ENCODE results near the gene SSR3.
"Not testable (repeated sequence)": the region's sequence is repeated elsewhere in the genome, so short reads cannot be mapped to it uniquely, and the experiment has no call there.

The SSR3 gene

DNA sequence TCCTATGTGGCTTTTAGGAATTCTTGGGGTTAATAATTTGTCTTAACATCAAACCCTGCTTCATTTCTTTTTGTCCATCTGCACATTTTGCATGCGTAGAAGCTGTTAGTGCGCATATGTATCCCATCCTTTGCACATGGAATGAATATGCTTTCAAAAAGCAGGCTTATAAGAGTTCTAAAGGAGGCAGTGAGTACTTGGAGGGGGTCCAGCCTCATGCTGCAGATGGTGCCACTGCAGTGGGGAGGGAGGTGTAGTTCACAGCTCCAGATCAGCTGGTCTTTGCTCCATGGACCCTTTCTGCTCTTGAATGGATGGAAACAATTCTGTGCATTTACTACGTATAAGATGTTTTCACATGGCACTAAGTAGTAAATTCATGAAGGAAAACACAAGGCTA lies 20.7 kb upstream of the SSR3 start:
- DNase-seq (ENCODE audit: low read depth) = no peak

DNA sequence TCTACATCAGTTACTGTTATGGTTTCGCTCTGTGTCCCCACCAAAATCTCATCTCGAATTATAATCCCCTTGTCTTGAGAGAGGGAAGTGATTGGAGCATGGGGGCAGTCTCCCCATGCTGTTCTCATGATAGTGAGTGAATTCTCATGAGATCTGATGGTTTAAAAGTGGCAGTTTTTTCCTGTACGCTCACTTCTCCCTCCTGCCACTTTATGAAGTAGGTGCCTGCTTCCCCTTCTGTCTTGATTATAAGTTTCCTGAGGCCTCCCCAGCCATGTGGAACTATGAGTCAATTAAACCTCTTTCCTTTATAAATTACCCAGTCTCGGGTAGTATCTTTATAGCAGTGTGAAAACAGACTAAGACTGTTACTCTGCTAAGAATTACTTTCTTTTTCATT lies 15.0 kb upstream of the SSR3 start:
- DNase-seq (ENCODE audit: low read depth) = not testable (repeated sequence)

DNA sequence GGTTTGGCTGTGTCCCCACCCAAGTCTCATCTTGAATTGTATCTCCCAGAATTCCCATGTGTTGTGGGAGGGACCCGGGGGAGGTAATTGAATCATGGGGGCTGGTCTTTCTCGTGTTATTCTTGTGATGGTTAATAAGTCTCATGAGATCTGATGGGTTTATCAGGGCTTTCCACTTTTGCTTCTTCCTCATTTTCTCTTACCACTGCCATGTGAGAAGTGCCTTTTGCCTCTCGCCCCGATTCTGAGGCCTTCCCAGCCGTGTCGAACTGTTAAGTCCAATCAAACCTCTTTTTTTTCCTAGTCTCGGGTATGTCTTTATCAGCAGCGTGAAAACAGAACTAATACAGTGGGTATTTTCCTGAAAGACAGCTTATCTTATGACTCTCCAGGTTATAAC lies 14.1 kb upstream of the SSR3 start:
- not testable (repeated sequence) for DNase-seq (ENCODE audit: low read depth)

DNA sequence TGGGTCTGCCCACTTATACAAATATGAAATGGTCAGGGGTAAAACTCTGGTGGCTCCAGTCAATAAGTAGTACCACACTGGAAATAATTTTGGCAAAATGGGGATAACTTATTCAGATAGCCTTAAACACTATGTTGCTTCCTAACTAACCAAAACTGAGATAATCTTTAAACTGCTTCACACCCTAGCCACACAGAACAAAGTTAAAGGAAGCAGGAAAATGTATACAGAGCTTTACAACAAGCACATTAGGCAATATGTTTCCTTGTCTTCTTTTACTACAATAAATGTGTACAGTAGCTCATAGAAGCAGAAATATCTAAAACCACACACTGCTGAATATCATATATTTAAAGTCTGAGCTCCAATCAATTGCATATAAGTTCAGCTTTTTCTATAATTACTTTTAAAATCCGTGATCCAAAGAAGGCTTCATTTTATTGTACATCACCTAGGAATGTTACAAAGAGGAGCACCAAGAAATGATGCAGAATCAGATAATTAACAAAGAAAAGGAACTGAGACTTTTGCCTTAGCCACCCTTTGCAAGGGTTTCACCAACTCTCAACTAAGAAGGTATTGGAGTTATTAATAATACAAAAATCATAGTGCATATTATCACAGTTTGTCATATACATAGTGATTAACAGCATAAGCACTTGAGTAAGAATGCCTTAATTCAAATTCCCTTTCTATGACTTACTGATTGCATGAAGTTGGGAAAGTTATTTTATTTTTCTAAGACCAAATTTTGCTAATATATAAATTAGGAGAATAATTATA lies 9.2 kb upstream of the SSR3 start:
- no peak for DNase-seq (ENCODE audit: low read depth)

DNA sequence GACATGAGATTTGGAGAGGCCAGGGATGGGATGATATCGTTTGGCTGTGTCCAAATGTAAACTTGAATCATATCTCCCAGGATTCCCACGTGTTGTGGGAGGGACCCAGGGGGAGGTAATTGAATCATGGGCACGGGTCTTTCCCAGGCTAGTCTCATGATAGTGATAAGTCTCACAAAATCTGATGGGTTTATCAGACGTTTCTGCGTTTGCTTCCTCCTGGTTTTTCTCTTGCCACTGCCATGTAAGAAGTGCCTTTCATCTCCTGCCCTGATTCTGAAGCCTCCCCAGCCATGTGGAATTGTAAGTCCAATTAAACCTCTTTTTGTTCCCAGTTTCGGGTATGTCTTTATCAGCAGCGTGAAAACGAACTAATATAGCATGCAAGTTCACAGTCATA lies 7.6 kb upstream of the SSR3 start:
- DNase-seq (ENCODE audit: low read depth) = not testable (repeated sequence)

DNA sequence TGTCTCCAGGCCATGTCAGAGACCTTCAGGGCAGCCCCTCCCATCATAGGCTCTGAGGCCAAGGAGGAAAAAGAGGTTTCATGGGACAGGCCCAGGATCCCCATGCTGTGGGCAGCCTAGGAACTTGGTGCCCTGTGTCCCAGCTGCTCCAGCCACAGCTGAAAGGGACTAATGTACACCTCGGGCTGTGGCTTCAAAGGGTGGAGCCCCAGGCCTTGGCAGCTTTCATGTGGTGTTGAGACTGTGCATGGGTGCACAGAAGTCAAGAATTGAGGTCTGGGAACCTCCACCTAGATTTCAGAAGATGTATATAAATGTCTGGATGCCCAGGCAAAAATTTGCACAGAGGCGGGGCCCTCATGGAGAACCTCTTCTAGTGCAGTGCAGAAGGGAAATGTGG lies 6.6 kb upstream of the SSR3 start:
- DNase-seq (ENCODE audit: low read depth) = no peak

DNA sequence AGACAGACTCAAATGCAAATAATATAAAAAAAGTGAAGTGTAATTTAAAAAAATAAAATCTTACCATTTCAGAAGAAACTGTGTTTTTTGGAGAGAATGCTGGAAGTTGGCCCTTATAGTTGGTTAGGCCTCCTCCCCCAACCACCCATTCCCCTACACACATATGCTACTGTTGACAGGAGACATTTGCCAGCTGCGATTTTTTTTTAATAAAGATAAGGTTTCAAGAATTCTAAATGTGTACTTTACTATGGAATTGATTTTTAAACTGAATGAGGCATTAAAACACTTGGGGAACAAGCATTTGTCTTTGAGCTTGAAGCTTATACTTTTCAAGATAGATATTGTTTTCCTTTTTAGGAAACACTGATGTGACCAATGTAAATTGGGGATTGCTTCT lies 4.4 kb upstream of the SSR3 start:
- DNase-seq (ENCODE audit: low read depth) = no peak

DNA sequence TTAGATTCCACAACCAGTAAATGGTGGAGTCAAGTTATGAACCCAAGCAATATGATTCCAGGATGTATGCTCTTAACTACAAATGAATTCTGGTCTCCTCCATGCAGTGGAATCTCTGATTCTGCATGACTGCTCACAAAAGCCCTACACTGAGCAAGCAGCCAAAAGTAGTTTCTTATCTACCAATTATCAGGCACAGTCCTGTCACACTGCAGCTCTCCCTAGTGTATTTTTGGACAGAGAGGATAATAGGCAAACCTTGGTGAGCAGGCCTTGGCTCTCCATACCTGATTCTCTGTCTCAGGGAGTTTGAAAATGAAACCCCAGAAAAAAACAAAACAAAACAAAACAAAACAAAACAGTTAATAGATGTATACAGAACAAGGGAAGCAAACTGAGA lies 3.5 kb upstream of the SSR3 start:
- DNase-seq (ENCODE audit: low read depth) = no peak

DNA sequence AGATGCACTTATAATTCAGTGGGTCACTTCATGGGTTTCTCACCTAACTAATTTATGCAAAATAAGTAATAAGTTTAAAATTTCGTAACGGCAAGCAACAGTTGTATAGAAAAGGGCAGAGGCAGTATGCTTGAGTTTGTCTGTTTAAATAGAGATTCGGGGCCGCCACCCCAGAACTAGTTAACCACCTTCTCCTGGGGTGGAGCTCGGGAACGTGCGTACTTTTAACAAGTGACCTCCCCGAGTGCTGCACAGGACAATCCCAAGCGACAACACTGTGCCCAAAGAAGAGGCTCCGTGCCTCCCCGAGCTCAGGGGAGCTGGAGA lies 439 bp downstream of the SSR3 start:
- no peak for DNase-seq (ENCODE audit: low read depth)

DNA sequence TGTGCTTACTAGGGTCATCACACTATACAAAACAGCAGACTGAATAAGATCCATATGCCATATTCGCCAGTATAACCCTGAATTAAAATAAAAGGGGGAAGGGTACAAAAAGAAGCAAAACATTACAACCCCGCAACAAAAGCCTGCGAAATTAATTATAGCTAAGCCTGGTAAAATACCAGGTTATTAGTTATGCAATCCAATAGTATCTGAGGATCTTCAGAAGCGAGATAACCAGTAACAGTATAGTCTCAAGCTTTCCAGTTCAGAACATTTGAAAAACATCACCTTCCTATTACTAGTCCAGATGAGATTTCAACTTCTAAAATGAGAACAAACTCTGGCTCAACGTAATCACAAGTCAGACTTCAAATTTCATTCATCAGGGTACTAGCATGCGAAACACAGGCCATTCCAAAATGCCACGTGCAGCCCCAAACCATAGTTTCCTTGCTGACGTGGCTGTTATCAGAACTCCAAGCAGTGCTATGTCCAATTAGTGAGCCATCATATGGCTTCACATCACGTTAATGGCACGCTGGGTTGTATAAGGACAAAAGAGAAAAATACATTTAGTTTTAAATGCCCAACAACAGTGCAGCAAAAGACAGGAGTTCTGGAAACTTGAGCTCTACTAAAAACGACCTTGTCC lies 1.1 kb downstream of the SSR3 start:
- peak; percentile 32 for DNase-seq (ENCODE audit: low read depth)

DNA sequence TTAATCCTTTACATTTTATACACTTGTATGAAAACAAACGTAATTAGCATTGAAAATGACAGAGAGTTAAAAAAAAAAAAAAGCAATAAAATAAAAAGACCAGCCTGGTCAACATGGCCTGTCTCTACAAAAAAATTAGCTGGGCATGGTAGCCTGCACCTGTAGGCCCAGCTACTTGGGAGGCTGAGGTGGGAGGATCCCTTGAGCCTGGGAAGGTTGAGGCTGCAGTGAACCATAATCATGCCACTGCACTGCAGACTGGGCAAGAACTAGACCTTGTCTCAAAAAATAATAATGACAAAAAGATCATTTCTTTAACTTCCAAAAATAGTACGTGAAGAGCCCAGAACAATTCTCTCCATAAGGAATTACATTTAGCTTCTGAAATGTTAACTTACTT lies 1.9 kb downstream of the SSR3 start:
- no peak for DNase-seq (ENCODE audit: low read depth)

DNA sequence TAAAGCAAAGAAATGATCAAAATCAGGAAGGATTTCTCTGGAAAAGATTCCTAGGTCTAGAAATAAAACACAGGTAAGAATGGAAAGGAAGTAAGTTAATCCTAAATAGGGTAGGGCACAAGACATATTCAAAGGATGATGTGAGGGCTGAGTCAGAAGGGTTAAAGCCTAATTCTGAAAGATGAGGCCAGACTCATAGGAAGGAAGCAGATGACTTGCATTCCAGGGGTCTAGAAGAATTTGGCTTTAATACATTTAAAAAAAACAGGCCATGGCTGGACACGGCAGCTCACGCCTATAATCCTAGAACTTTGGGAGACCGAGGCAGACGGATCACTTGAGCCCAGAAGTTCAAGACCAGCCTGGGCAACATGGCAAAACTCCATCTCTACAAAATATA lies 3.2 kb downstream of the SSR3 start:
- DNase-seq (ENCODE audit: low read depth) = peak; percentile 79

DNA sequence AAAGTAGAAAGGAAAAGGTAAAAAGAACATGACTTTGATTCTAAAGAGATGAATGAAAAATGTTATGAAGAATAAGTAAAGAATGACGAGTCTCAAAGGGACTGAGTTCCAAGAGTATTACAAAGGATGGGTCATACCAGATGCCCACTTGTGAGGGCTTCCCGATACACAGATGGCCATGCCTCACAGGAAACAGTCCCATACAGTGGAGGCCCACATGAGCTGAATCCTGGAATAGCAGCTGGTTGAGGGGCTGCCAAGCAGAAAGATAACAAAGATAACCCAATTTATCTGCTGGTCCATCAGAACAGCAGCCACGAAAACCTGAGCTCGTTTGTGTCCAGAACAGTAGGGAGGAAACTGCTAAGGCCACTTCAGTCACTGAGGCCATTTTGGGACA lies 3.7 kb downstream of the SSR3 start:
- peak; percentile 20 for DNase-seq (ENCODE audit: low read depth)

DNA sequence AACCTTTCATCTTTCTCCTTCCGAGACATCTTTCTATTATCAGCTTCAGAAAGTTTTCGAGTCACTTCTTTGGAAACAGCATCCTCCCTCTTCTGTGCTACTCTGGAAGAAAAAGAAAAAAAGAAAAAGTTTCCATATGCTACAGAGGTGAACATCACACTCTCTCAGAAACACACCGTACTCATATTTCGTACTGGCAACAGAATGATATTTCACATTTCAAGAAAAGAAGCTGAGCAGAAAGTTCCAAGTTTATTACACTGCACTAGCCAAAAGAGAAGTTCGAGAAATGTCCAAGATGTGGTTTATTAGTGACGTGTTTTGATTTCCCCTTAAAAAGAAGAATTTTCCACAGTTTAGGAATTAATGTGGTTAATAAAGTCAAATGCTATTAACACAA lies 6.0 kb downstream of the SSR3 start:
- DNase-seq (ENCODE audit: low read depth) = no peak

DNA sequence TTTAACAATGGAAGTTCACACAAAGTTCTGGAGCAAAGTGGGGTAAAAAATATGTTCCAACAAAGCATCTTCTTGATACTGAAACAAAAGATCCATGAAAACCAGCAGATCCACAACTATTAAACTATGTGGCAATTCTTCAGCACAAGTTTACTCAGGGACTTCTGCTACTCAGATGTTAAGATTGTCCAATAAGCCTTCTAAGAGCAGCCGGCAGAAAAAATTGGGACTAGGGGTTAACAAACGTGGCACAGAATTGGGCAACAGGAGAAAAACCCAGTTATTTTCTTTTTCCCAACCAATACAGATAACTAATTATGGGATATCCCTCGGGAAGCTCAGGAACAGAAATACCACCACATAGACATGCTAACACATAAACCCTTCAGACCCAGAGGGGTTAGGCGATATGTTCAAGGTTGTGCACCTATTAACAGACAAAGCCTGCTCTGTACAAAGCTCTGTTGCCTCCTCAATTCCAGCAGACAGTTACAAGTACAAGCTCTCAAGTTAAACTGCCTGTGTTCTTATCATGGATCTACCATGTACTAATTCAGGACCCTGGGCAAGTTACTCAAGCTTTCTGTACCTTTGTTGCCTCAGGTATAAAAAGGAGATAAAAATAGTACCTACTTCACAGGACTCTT lies 6.8 kb downstream of the SSR3 start:
- no peak for DNase-seq (ENCODE audit: low read depth)

DNA sequence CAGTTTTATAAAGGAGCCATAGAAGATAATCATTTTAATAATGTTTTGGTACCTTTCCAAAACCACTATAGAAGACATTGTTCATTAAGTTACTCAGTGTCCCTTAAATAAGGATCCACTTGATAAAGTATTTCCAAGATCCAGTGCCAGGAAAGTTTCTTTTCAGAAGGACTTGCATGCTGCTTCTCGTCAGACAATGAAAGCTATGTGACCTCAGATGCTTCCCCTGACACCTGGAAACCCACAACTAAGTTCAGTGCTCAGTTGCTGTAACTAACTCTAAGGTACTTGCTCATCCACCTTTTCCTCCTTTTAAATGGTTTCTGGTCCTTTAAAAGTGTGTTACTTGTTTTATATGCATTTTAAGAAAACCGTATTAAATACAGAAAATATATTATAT lies 7.3 kb downstream of the SSR3 start:
- DNase-seq (ENCODE audit: low read depth) = no peak

DNA sequence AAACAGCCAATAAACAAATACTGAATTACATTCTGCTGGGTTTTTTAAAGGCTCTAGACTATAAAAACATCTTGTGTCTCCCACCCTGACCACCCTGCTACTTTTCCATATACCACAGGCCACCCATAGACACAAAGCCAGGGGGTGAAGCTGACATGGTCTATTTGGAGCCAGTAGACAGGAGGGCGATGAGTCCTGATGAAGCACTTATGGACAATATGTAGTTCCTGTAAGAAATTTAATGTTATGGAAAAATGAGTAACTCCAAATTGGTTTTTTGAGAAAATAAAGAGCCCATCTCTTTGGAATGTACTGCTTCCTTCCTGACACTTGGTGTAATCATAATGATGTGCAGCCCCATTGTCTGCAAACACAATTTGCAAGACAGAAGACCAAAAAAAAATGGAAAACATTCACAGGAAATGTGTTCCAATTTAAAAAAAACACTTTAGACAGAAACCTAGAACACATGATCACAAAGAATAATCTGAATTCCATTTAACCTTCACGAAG lies 11.8 kb downstream of the SSR3 start:
- DNase-seq (ENCODE audit: low read depth) = no peak

DNA sequence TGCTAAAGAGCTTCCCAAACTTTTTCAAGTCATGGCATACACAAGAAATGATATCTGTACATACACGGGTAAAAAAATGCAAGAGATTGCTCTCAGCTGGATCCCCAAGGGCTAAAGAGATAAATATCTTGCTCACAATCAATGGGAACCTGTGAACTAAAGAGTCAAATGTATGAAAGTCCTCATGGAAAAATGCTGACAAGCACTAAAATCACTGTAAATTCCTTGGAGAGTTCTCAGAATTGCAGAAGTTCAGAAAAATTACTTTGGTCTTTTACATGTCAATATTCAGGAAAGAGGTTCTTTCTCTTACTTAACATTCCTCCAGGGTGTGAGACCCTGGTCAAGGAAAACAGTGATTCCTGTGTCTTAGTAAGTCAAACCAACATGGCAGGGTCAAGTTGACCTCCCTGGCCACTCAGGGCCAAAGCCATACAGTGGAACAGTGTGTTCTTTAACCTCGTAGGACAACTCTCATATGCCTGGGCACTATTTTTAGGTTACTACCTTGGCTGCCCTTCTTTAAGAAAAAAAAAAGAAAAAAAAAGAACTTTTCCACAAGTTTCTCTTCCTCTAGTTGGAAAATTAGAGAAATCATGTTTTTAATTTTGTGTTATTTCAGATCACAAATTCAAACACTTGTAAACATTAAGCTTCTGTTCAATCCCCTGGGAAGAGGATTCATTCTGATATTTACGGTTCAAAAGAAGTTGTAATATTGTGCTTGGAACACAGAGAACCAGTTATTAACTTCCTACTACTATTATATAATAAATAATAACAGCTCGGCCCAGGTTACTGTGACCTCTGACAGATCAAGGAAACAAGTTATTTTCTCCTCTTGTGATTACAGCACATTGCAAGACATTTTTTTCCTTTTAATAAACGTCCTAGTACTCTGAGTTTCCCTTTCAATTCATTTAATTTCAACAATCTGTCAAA lies 12.5 kb downstream of the SSR3 start:
- no peak for DNase-seq (ENCODE audit: low read depth)

DNA sequence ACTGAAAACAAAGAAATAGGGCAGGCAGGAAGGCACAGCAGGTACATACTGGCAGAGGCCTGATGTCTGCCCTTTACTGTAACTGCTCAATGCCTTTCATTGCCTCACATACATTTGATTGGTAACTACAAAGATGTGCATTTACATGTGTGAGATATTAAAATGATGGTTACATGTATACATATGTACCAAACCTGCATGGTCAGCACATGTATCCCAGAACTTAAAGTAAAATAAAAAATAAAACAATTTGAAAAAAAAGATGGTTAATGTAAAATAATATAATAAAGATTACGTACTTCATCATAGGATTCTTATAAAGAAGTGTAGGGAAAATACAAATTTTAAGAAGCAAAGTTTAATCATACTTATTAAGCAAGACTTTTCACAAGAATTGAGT lies 15.1 kb downstream of the SSR3 start:
- DNase-seq (ENCODE audit: low read depth) = no peak

DNA sequence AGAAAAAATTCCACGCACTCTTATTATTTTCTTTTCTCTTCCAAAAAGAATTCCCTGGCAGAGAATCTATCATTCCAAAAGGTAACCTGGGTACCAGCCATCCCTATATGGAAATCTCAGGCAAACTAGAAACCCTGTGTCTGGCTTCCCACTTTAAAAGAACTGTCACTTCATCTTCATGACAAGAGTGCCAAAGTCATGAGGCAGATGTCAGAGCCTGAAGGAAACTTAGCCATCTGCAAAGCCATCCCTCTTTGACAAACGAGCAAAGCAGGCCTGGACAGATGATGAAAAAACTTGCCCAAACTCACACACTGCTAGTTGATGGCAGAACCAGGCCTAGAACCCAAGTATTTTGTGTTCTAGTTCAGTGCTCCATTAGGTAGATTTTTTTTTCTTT lies 15.9 kb downstream of the SSR3 start:
- no peak for DNase-seq (ENCODE audit: low read depth)

DNA sequence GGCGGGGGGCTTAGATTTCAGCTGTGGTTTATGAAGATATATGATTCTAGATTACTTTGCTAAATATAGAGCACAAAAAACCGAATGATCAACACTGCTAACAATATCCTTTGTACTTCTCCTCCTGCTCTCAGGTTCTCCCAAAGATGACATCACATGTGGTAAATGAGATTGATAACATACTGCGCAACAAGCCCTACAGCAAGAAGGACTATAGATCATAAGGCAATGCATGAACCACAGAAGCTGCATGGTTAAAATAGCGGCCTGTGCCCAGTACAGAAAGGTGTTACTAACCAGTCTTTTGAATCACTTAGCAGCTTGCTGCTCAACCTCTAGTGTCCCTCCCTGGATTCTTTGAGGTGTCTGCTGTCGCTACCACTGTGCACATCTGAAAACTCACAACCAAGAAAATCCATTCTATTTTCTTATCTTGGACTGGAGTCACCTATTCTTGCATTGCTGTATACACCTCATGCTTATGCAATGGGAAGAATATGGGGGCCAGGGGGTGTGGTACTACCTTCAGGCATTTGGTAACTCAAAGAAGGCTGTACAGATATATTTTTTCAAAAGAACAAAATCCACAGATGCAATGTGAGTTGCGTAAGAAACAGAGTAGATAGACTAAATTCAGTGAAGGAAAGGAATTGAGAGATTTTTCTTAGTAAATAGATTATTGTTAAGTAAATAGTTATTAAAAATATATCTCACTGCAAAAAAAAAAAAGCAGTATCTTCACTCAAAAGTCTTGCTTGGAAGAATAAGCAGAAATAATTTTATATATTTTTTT lies 18.2 kb downstream of the SSR3 start:
- DNase-seq (ENCODE audit: low read depth) = no peak

Measured in GM04503 (cell line).